GM06990 (cell line): ENCODE measurements around the gene KRTAP3-3.
"Not testable (repeated sequence)": the region's sequence is repeated elsewhere in the genome, so short reads cannot be mapped to it uniquely, and the experiment has no call there.

Experiments used
- DNase-seq: peaks from one replicate; pipeline ENCODE4 v3.0.0-alpha.2; 2011; ENCODE audit not compliant: insufficient read length; ENCODE audit errors: extremely low read depth
- H3K27me3 ChIP-seq: replicated peaks from 2 replicates; pipeline ENCODE4 v1.6.0; 2011; ENCODE audit warnings: low read length; ENCODE audit not compliant: control insufficient read depth, insufficient read depth
- H3K36me3 ChIP-seq: 2 replicates; pipeline ENCODE4 v1.5.1; 2011; ENCODE audit warnings: low read length; ENCODE audit not compliant: control insufficient read depth, insufficient read depth
- H3K4me3 ChIP-seq: replicated peaks from 2 replicates; pipeline ENCODE4 v1.5.1; 2011; ENCODE audit warnings: low read depth, mild to moderate bottlenecking, control low read depth, low read length
- TF ChIP-seq, protein P1 (sequence below): IDR thresholded peaks from 2 replicates; pipeline ENCODE4 v1.5.1; 2011; ENCODE audit warnings: low read length, control low read depth, mild to moderate bottlenecking, inconsistent platforms; ENCODE audit not compliant: insufficient read depth, poor library complexity, severe bottlenecking

KRTAP3-3 gene

GRCh38 chr17:41002814-41003213 is 8.8 kb upstream of the KRTAP3-3 start:
- Histone ChIP-seq H3K27me3 (no peaks in the 10 kb centered on the region; the same call in 1 of the 2 replicates), H3K4me3 (no peak overlapping the region), H3K36me3 (no peaks in the 10 kb centered on the region)
- TF ChIP-seq, protein P1, sequence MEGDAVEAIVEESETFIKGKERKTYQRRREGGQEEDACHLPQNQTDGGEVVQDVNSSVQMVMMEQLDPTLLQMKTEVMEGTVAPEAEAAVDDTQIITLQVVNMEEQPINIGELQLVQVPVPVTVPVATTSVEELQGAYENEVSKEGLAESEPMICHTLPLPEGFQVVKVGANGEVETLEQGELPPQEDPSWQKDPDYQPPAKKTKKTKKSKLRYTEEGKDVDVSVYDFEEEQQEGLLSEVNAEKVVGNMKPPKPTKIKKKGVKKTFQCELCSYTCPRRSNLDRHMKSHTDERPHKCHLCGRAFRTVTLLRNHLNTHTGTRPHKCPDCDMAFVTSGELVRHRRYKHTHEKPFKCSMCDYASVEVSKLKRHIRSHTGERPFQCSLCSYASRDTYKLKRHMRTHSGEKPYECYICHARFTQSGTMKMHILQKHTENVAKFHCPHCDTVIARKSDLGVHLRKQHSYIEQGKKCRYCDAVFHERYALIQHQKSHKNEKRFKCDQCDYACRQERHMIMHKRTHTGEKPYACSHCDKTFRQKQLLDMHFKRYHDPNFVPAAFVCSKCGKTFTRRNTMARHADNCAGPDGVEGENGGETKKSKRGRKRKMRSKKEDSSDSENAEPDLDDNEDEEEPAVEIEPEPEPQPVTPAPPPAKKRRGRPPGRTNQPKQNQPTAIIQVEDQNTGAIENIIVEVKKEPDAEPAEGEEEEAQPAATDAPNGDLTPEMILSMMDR, result no peak
- no peak for DNase-seq

DNA sequence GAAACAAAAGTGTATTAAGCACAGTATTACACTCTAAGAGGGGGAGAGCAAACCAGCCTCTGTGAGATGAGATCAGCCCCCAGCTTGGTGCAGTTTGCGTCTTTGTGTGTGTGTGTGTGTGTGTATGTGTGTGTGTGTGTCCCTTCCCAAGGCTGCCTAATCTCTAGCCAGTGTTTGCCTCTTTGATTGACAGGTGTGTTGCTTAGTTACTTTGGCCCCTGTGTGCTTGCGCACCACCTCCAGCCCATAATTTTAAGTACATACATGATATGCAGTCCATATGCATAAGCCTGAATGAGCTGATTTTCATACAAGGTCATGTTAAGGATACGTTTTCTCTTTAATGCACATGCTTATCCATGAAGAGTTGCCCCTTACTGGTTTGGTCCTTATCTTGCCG is 7.8 kb upstream of the KRTAP3-3 start:
- no peak for DNase-seq
- H3K27me3 ChIP-seq, result no peaks in the 10 kb centered on the region; the same call in 1 of the 2 replicates
- no peaks in the 10 kb centered on the region for H3K36me3 ChIP-seq
- TF ChIP-seq, protein P1, result no peak
- H3K4me3 ChIP-seq, result no peak overlapping the region

- not testable (repeated sequence) for DNase-seq, H3K27me3 ChIP-seq, H3K36me3 ChIP-seq, H3K4me3 ChIP-seq
Observed at GRCh38 chr17:40999563-40999962, 5.6 kb upstream of the KRTAP3-3 start, which contains the start of gene KRTAP3-2. TSS of gene KRTAP3-2 (minus strand) at chr17:40999906. CDS start at chr17:40999853, 53 bp downstream.

DNA sequence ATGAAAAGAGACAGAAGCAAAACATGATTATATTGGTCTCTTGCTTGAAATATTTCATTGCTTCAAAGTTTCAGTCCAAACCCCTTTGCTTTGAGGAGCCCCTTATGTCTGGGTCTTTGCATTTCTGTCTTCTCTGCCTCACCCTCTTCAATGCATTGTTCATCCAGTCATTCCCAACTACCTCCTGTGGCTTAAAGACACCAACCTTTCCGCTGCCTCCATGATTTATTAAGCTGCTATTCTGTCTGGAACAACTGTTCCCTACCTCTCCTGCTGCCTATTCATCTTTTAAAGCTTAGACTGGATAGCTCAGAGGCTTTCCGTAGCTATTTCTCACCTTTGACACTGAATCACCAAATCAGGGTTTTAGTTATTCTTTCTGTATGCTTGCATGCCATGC is 3.4 kb upstream of the KRTAP3-3 start:
- Histone ChIP-seq H3K4me3 (no peak overlapping the region), H3K27me3 (no peaks in the 10 kb centered on the region), H3K36me3 (no peaks in the 10 kb centered on the region)
- TF ChIP-seq, protein P1, result no peak
- no peak for DNase-seq

DNA sequence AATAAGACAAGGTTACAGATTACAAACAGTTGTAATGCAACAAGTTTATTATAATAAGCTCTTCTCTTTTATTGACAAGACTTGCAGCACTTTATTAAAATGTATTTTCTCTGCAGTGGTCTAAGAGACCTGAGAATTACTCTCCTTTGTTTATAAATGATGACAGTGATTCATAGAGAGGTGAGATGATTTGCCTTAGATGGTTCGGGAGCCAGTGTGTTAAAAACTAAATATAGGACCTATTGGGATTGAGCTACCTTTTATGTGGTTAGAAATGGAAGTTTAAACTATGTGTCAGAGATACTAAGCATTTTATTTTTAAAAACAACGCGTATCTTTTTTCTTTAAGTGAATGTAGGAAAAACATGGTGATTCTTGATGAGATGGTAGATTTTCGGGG is 2.9 kb upstream of the KRTAP3-3 start:
- Histone ChIP-seq H3K36me3 (no peaks in the 10 kb centered on the region), H3K27me3 (no peaks in the 10 kb centered on the region), H3K4me3 (no peak overlapping the region)
- no peak for DNase-seq
- TF ChIP-seq, protein P1, result no peak

GRCh38 chr17:40995116-40995515 is 1.2 kb upstream of the KRTAP3-3 start:
- Histone ChIP-seq H3K4me3 (no peak overlapping the region), H3K27me3 (no peaks in the 10 kb centered on the region), H3K36me3 (no peaks in the 10 kb centered on the region)
- TF ChIP-seq, protein P1, result no peak
- DNase-seq, result no peak
